Lower leg skin (tissue), 4 donors: ENCODE measurements around the gene EFCAB6. TPM values are rescaled to one million over a fixed set of nuclear protein-coding genes. Genes with fewer than 3 reads are reported as not detected.

Experiments used
- DNase-seq, 2 donors: peaks; one replicate each; pipeline ENCODE4 v3.0.0-alpha.2; 2019; ENCODE audit warnings: low spot score in 2 of 2
- H3K4me3 ChIP-seq: fragments of 200-600 bp; sonication (generic); 2 replicates; pipeline ENCODE4 v1.5.1; 2017; ENCODE audit warnings: mild to moderate bottlenecking, low read depth; ENCODE audit not compliant: poor library complexity, severe bottlenecking
- CTCF ChIP-seq, 3 donors: fragments of 450-650 bp; IDR thresholded peaks; one replicate each; pipeline ENCODE4 v1.5.1; 2016; ENCODE audit warnings: antibody characterized with exemption in 3 of 3, mild to moderate bottlenecking in 3 of 3, moderate library complexity in 2 of 3
- POLR2A ChIP-seq, 2 donors: fragments of 450-650 bp; IDR thresholded peaks; one replicate each; pipeline ENCODE4 v1.6.1; 2016 to 2017; ENCODE audit warnings: antibody characterized with exemption in 2 of 2, mild to moderate bottlenecking in 1 of 2, moderate library complexity in 1 of 2
- WGBS, 2 donors: methylation state at CpG; one replicate each; pipeline ENCODE4 v1.1.5; 2018; 5-methylcytosine and 5-hydroxymethylcytosine counted together
- intact Hi-C: fragments of 100-400 bp; cut with DNase I; formaldehyde crosslinking; loops from one replicate; pipeline ENCODE4 v1.15.0; 2023; ENCODE audit warnings: low total_unique reads
- total RNA-seq, 4 donors: library from RNA; depleted of rRNA; stranded (reverse); fragments of >200 nt; gene quantifications; one replicate each; pipeline ENCODE4 v1.1.0, GENCODE V29; 2016

EFCAB6 gene
- total RNA-seq, 4 donors from 2014 or later, result 0.44 to 4.2 (median 1.8) TPM

- intact Hi-C loops, result loop anchor here (5.0 kb wide), 1 partner anchor 443 kb away; no protein-coding TSS in a partner anchor
- no peak overlapping the region for H3K4me3 ChIP-seq
- WGBS, 2 donors, result 52% methylated on average over 33 of the region's 33 CpGs
- peak; percentile 76 to 96 for DNase-seq
- TF ChIP-seq CTCF (IDR thresholded peaks at IDR 0.05) (no peak), POLR2A (IDR thresholded peaks at IDR 0.05) (no peak)
Measured at GRCh38 chr22:43829904-43830851, 18.1 kb upstream of the EFCAB6 start.

- H3K4me3 ChIP-seq, result no peak overlapping the region
- peak; percentile 60 to 97 for DNase-seq
- TF ChIP-seq CTCF (IDR thresholded peaks at IDR 0.05) (no peak), POLR2A (IDR thresholded peaks at IDR 0.05) (no peak)
- intact Hi-C loops, result loop anchor here (5.0 kb wide), 1 partner anchor 442 kb away; no protein-coding TSS in a partner anchor
- 44 to 54% methylated on average over 20 of the region's 20 CpGs for WGBS, 2 donors
Measured at GRCh38 chr22:43828998-43829782, 17.1 kb upstream of the EFCAB6 start.

- intact Hi-C loops, result loop anchor here (5.0 kb wide), 1 partner anchor 441 kb away; no protein-coding TSS in a partner anchor
- DNase-seq, result no peak
- WGBS, 2 donors, result 55 to 67% methylated on average over 6 of the region's 6 CpGs
- TF ChIP-seq POLR2A (IDR thresholded peaks at IDR 0.05), result no peak
- no peak for TF ChIP-seq CTCF (IDR thresholded peaks at IDR 0.05)
- no peak overlapping the region for H3K4me3 ChIP-seq
Measured at GRCh38 chr22:43828725-43828997, 16.6 kb upstream of the EFCAB6 start.

GRCh38 chr22:43827926-43828724 lies 16.0 kb upstream of the EFCAB6 start:
- H3K4me3 ChIP-seq, result no peak overlapping the region
- peak in 1 of 2 donors; percentile 66 for DNase-seq
- TF ChIP-seq POLR2A (IDR thresholded peaks at IDR 0.05) (no peak), CTCF (IDR thresholded peaks at IDR 0.05) (no peak)
- WGBS, 2 donors, result 90 to 91% methylated on average over 16 of the region's 16 CpGs
- intact Hi-C loops, result loop anchor here (5.0 kb wide), 1 partner anchor 441 kb away; no protein-coding TSS in a partner anchor

GRCh38 chr22:43827003-43827735 lies 15.1 kb upstream of the EFCAB6 start:
- DNase-seq, result peak in 1 of 2 donors; percentile 12
- H3K4me3 ChIP-seq, result no peak overlapping the region
- intact Hi-C loops, result loop anchor here (5.0 kb wide), 1 partner anchor 440 kb away; no protein-coding TSS in a partner anchor
- WGBS, 2 donors, result 52 to 55% methylated on average over 13 of the region's 13 CpGs
- TF ChIP-seq POLR2A (IDR thresholded peaks at IDR 0.05) (no peak), CTCF (IDR thresholded peaks at IDR 0.05) (no peak)
